Measurements from ENCODE around the gene LCE6A.

The LCE6A gene

DNA sequence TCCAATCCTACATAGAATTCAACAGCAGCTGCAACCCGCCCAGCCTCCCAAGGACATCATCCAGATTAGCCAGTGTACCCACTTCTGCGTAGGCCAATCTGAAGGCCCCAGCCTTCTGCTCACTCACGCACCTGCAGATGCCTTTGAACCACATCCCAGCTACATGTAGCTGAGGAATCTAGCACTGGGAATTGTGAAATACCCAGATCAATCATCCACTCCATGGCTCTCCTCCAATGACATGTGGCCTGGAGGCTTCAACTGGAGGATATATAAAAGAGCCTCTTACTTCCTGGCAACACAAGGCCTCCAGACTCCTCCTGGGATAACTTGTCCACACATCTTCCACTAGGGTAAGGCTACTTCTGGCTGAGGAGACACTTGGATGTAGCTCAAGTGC lies at the start of gene LCE6A:
Gene LCE6A (plus strand): TSS at position 301 of the 400 bp plus-strand sequence. CDS start 665 bp downstream, outside the sequence.
- no peak for DNase-seq

- no peak for DNase-seq
Measured at GRCh38 chr1:152795686-152796085, 47.0 kb upstream of the LCE6A start.

DNA sequence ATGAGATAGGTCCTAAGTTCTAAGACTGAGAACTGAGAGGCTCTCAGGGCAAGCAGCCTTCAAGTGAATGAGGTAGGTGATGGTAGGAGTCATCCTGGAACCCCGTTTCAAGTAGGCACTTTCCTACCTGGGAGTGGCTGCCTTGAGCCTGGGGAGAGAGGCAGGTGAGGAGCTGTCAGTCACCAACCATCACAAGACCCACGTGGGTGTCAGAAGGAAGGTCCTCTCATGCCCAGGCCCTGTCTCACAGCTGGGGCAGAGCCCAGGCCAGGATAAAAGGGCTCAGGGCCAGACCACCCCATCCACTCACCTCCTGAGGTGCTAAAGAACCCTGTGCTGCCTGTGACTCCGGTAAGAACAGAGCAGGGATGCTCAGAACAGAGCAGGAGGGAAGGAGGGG lies 46.2 kb upstream of the LCE6A start, which contains the start of gene LCE1D:
Gene LCE1D (plus strand): TSS at position 301 of the 400 bp plus-strand sequence. CDS start 1,074 bp downstream, outside the sequence.
- DNase-seq = no peak

- no peak for DNase-seq
Measured at GRCh38 chr1:152801333-152801732, 41.3 kb upstream of the LCE6A start.

GRCh38 chr1:152806576-152806975 lies 36.1 kb upstream of the LCE6A start, which contains the start of gene LCE1C:
Gene LCE1C (minus strand): TSS chr1:152806651. CDS start chr1:152805478, 1,173 bp downstream.
- DNase-seq = no peak

- DNase-seq = no peak
Measured at GRCh38 chr1:152811050-152811449, 31.6 kb upstream of the LCE6A start.

DNA sequence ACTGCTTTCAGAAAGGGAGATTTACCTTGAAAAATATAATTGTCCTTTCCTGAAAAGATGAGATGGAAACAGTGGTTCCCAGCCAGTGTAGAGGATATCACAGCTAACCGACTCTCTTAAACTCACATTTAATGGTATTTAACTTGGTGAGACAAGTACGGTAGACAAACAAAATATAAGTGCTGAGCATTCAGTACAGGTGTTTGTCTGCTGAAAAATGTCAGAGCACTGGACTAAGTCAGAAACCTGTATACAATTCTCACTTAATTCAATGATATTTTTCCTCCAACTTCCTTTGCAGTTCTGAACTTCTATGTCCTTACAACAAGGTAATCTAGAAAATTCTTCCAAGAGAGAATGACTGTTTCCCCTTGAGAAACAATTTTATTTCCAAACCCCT lies 31.0 kb upstream of the LCE6A start, which contains the start of gene LCE1B:
Gene LCE1B (plus strand): TSS at position 301 of the 400 bp plus-strand sequence. CDS start 476 bp downstream, outside the sequence.
- DNase-seq = no peak

- DNase-seq = no peak
Measured at GRCh38 chr1:152817309-152817708, 25.3 kb upstream of the LCE6A start.

- DNase-seq = no peak
Measured at GRCh38 chr1:152823294-152823693, 19.4 kb upstream of the LCE6A start.

DNA sequence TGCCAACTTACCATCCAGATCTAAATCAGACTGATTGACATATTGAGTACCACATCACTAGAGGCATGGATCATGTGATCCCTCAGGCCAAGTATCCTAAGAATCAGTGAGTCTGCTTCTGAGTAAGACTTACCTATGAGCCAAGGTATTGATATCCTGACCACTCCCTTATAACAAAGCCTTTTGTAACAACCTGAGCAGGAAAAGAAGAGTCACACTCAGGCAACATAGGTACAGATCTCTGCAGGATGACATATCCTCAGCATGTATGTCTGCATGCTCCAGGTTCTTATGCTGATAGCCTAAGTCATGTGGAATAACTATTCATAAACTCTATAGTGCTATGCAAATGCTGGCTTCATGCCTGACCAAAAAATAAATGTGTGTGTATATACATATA lies 17.7 kb upstream of the LCE6A start:
- no peak for DNase-seq

DNA sequence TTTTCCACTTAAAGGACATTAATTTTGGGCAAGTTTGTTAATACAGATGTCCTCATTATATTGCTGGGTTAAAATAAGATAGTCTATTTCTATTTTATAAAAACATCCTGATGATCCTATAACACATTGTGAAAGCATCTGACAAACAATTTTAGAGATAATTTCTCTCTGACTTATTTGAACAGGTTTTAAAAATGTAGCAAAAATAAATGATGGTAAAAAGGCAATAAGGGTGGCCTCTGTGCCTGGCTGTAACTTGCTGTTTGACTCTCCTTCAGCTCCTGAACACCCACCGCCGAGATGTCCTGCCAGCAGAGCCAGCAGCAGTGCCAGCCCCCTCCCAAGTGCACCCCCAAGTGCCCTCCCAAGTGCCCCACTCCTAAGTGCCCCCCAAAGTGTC lies 15.5 kb upstream of the LCE6A start, which contains the start of gene LCE1A:
Gene LCE1A (plus strand): TSS at position 301 of the 400 bp plus-strand sequence. CDS start 0 bp downstream, at position 301.
- DNase-seq = no peak

DNA sequence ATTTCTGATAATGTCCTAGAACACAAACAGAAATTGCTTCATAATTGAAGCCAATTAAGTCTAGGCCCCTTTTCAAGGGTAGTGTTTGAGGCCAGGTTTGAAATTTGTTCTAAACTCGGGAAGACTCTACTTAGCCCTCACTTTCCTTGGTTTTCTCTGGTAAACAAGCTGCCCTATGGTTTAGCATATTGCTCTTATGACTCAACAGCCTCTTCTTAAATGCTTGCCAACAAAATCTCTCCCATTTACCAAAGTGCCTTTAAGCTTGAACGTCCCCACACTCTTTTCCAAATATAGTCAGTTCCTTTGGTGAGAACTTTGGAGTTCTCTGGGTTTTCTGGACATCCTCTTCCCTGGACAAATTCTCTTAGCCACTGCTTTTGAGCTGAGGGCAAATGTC lies 5.8 kb upstream of the LCE6A start:
- DNase-seq = no peak

DNA sequence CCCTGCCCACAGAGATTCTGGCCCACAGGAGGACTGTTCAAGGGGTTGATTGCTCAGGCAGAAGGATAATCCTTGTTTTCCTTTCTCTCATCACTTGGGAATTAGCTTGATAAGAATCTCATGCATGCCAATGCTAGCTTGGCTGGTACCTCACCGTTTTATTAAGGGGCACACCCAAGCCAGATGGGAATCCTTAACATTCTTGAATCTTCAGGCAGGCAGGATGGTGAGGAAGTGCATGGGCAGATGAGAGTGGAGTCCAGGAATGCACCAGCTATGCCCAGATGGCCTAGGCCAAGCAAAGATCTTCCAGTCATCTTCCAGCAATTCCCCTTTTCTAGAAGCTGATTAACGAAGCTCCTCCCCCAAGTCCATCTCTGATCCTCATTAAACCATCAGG lies 13.0 kb downstream of the LCE6A start:
- no peak for DNase-seq

- no peak for DNase-seq
Measured at GRCh38 chr1:152858062-152858461, 15.4 kb downstream of the LCE6A start.

GRCh38 chr1:152859696-152860095 lies 17.0 kb downstream of the LCE6A start, which contains the start of gene LCE7A:
Gene LCE7A (plus strand): TSS chr1:152859996. CDS start chr1:152860698, 702 bp downstream.
- DNase-seq = no peak

DNA sequence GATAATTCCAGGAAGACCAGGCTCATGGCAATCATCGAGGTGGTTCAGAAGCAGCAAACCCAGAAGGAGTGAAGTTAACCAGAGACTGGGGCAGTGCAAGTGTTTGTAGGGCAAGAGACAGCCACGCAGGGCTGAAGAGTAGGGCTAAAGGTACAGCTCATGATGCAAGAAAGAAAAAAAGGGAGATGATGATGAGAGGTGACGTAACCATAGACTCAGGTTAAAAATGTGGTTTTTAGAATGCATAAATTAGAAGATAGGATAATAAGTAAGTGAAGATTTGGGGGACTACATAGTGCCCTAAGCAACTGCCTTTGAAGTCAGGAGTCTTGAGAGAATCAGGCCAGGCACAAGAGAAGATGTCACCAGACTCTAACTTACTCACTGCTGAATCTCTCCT lies 17.5 kb downstream of the LCE6A start:
- DNase-seq = no peak

GRCh38 chr1:152861374-152861773 lies 18.7 kb downstream of the LCE6A start:
- no peak for DNase-seq

GRCh38 chr1:152864443-152864842 lies 21.8 kb downstream of the LCE6A start:
- DNase-seq = no peak

- no peak for DNase-seq
Measured at GRCh38 chr1:152866321-152866720, 23.7 kb downstream of the LCE6A start.

GRCh38 chr1:152869808-152870419 lies 27.3 kb downstream of the LCE6A start:
- peak; percentile 75 for DNase-seq

DNA sequence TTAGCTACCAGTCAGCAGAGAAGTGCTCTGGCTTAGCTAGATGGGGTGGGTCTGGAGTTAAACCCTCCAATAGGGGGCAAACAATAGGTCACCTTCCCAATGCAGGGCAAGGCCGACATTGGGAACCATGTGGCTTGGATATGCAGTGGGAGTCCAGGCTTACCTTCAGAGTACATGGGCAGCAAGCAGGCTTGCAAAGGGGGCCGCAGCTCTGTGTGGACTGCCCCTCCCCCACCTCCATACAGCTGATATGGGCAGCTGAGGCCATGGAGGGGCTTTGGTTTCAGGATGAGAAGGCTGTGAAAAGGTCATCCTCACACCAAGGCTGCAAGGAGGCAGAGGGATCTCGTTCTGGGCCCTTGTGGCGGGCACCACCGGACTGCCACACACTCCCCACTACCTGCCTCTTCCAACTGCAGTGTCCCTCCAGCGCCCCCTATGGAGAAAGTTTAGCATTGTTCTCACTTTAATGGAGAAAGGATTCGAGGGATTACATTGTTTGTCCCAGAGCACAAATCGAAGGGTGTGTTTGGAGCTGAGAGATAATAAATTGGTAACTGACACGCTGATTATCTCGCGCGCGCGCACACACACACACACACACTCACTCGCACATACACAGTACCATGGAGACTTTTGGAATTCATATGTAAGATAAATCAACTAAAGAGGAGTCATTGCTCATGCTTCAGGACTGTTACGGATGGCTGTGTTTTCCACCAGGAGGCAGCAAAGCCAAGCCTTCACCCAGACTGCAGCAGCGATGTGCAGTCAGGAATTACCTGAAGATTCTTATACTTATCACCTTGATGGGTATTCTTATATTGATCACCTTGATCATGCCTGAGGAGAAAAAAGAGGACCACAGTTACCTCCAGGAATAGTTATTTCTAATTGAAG lies 28.4 kb downstream of the LCE6A start:
- peak; percentile 30 for DNase-seq

DNA sequence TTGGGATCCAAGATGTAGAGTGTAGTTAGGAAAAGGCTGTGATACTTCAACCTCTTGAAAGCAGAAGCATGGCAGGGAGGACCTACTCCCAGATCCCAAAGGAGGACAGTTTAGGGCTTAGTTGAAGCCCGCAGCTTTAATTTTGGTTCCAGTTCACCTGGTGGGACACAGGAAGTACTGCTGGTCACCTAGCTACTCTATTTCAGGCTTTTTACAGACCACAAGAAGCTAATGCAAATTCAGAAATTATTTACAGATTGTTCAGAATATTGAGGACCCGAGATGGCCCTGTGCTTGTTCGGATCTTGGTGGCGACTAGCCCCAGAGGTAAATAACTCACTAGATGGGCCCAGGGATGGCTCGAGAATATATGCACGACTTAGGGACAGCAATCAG lies 29.1 kb downstream of the LCE6A start:
- DNase-seq = no peak

- no peak for DNase-seq
Measured at GRCh38 chr1:152873495-152873894, 30.8 kb downstream of the LCE6A start.

GRCh38 chr1:152876827-152877226 lies 34.2 kb downstream of the LCE6A start:
- no peak for DNase-seq

Measured in NCI-H345 (cell line).